HG02885 (cell line): ENCODE measurements around the gene TRMU.

Experiments
- ATAC-seq: cut with Tn5 transposase; IDR thresholded peaks from one replicate; pipeline ENCODE4 v1.9.1; 2021; ENCODE audit warnings: mild to moderate bottlenecking; ENCODE audit not compliant: unreplicated experiment, poor library complexity

TRMU gene

DNA sequence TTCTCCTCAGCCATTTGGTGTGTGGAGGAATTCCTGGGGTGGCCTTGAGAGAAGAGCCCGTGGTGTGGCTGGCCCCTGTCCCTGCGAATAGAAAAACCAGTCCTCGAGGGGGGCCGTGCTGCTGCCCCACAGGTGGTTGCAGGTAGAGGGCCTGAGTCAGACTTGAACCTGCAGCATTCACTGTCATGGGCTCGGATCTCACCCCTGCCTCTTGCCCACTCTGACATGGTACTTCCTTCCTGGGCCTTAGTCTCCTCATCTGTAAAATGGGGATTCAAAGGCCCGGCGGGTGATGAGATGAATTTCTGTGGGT, 19.4 kb downstream of the TRMU start:
- ATAC-seq, result no peak

DNA sequence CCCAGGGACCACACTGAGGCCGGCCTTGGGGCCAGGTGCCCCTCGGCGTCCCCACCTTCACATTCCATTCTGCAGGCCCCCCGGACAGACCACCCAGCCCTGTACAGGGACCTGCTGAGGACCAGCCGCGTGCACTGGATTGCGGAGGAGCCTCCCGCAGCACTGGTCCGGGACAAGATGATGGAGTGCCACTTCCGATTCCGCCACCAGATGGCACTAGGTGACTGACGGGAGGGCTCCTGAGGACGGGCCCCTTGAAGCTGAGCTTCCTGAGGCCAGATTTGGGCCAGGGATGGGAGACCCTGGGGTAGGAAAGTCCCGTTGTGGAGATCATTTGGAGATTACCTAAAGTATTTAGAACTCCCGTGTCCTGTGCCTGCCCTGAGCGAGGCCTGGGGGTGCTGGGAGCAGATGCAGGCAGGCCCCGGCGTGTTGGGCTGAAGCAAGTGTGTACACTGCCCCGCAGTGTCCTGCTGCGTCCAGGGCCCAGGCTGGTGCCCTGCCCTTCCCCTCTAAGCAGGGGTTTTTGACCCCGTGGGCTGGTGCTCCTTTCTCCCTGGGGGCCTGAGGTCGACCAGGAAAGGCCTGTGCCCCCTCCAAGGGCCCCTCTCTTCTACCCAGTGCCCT, 20.0 kb downstream of the TRMU start:
- no peak for ATAC-seq

DNA sequence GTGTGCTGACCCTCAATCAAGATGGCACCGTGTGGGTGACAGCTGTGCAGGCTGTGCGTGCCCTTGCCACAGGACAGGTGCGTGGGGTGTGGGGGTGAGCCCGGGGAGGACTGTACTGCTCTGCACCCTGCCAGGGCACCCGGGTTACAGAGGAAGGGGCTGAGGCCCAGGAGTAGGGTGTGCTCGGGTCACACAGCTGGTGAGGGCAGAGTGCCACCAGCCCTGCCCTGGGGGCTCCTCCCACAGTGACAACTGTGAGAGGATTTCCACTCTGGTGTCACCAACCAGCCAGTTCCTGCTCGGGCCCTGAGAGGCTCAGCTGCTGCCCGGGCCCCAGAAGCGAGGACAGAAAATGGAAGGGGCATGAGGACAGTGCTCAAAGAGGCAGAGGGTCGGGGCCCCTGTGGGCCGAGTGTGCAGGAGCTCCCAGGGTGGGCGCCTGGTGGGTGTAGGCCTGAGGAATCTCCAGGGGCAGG, 20.5 kb downstream of the TRMU start:
- no peak for ATAC-seq

DNA sequence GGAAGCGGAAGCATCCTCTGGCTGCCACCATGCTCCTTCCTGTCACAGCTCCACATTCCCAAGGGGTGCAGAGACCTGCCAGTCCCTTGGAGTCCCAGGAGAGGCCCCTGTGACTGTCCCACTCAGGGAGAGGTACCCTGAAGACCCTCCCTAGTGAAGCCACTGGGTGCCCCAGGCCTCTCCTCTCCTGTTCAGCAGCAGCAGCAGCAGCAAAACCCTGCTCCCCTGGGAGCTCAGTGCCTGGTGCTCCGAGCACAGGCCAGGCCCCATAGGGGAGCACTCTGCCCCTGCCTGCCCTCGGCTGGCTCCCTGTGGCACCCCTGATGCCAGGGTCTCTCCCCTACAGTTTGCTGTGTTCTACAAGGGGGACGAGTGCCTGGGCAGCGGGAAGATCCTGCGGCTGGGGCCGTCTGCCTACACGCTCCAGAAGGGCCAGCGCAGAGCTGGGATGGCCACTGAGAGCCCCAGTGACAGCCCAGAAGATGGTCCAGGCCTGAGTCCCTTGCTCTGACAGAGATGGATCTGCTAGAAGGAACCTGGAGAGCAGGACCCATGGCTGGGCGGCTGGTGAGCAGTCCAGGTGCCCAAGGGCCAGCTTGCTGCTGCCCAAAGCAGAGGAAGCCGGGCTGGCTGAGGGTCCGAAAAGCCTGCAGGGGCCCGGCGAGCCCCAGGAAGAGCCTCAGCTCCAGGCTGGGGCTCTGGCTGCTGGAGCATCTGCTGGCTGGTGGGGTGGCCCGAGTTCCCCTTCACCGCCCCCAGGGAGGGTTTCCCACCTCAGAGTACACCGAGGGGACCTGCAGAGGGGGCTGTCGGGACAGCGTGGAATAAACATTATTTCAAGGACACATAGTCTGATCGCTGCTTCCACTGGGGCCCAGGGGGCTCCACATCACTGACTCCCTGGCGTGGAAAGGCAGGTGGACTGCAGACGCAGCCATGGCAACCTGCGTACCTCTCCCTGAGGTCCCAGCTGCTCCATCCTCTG, 21.3 kb downstream of the TRMU start:
- ATAC-seq, result no peak

DNA sequence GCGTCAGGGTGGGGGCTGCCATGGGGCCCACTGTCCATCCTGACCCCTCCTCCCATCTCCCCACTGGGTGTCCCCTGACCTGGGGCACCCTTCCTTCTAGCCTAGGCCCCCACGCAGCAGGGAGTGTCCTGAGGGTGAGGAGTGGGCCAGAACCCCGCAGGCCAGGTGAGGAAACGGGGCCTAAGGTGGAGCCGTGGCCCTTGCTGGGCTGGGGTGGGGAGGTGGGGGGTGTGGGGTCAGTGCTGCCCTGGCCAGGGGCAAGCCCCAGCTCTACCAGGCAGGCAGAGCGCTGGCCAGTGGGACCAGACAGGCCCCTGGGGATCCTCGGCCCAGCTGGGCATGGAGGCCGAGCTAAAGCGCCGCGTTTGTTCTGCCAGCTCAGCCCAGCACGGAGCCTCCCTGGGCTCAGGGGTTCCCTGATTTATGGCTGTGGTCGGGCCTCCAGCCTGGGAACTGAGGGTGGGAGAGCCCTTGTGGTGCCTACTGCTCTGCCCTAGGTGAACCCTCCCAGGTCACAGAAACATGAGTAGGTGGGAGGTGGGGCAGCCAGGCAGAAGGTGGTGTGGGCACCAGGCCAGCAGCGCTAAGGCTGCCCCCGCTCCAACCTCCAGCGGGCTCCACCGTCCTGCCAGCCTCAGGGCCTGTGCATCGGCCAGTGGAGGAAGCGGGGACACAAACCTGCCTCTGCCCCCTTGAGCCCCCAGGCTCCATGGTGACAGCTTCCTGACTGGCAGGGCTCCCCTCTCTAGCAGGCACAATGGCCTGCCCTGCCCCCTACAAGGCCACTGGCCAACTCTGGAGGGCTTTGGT, 22.4 kb downstream of the TRMU start:
- no peak for ATAC-seq

DNA sequence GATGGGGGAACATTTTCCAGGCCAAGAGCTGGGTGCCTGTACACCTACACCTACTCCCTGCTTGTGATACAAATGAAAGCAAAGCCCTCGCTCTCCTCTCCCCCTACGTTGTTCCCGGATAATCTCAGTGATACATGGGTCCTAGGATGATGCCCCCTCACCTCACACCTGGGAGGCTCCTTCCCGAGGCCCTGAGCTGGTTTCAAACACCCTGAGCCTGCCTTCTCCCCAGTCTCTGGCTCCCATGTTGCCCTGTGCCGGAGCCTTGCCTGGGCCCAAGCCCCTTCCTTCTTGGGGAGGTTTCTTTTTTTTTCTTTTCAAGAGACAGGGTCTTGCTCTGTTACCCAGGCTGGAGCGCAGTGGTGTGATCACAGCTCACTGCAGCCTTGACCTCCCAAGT, 23.3 kb downstream of the TRMU start:
- ATAC-seq, result no peak

DNA sequence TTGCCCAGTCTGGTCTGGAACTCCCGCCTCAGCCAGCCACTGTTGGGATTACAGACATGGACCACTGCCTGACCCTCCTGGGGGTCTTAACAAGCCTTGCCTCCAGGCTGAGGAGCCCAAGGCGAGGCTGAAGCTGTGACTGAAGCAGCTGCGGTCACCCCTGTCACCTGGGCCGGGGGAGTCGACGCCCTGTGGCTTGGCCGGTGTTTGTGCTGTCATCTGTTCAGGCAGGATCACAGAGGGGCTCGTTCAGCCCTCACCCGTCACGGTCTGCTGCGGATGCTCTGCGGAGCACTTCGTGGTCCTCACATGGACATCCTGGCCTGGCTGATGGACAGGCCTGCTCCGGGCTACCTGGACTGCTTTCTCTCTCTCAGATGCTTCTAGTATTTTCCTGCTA, 23.8 kb downstream of the TRMU start:
- ATAC-seq, result no peak

DNA sequence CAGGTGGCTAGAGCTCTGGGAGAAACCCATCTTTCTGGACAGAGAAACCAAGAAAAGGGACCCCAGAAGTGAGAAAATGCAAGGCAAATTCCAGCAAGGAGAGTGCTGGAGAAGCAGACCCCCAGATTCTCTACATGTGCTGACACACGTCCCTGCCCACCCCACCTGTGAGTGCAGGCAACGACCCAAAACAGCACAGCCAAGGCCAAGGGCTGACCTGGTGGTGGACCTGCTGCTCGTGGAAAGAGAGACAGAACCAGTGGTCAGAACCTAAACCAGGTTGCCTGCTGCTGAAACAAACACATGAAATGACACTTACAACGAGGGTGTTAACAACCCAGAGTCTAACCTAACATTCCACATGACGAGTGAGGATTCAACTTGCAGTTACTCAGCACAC, 24.6 kb downstream of the TRMU start:
- ATAC-seq, result no peak

DNA sequence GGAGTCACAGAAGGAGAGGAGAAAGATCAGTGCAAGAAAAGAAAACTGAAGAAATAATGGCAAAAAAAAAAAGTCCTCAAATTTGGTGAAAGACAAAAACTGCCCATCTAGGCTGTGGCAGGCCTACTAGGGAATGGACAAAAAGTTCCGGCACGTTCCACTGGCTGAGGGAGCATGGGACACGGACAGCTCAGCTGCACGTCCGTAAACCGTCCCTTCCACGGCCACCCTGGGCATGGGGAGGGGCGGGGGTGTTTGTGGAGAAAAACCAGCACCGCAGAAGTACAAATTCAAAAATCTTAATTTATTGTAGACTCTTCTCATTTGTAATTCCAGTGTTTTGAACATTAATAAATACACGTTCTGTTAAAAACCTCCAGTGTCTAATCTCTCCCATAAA, 25.4 kb downstream of the TRMU start:
- no peak for ATAC-seq

DNA sequence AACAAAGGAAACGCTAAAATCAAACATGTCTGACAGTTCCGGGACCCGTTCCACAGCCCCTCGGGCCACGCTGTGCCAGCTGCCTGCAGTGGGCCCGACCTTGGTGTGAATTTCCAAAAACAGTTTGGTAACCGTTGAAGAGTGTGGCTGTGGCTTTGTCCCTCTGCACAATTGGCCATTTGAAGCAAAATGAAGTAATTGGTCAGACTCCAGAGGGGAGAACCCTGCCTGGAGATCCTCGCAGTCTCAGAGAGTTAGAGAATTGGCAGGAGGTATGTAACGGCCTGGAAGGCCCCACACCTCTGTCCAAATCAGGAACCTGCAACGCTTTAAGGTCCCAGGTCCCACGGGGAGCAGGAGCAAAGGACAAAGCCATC, 26.3 kb downstream of the TRMU start:
- no peak for ATAC-seq

DNA sequence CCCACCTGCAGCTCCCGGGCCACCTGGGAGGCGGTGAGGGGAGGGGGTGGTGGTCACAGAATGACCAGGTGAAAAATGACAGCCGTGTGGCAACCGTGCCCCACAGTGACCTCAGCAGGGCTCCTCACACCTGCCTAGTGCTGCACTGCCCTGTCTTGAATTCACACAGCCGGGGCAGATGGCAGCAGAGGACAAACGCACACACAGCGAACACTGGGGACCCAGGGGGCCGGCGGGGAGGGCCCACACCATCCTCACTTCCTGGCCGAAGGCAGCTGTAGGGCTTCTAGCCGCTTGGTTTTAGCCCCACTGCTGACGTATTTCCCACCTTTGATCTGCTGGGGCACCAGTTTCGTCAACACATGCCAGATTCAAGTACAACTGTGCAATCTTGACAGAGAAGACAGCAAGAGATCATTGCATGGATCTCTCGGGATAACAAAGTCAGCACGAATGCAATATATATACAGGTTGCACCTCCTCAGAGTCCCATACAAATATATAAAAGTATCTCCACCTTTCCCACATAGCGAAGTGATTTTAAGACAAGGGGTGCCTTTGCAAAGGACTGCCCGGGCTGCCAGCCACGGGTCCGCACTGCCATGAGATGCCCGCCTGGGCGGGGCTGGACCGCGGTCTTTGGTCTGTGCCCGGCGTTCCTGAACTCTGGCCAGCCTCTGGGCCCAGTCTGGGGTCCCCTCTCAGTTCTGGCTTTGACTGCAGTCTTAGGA, 26.9 kb downstream of the TRMU start:
- ATAC-seq, result no peak

DNA sequence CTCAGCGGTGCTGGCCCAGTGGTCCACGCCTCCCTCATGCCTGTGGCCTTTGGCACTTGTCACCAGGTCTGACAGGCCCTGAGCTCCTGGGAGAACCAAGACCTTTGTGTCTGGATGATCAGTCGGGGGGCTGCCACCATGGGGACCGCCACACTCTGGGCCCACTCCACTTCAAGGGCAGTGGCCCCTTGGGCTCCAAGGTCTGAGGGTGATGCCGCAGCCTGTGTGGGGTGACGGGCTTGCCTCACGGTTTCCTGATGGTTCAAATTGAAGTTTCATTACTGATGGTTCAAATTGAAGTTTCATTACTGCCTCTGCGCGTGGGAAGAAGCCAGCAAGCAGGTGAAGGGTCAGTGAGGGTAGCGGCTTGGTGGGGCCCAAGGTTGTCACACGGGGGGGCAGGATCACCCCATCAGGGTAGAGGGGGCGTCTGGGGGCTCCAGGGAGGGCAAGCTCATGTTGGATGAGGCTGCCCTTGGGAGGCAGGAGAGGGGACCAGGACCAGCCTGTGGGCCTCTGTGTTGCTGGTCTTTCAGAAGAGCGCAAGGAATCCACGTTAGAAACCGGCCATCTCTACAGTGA, 27.5 kb downstream of the TRMU start:
- no peak for ATAC-seq

DNA sequence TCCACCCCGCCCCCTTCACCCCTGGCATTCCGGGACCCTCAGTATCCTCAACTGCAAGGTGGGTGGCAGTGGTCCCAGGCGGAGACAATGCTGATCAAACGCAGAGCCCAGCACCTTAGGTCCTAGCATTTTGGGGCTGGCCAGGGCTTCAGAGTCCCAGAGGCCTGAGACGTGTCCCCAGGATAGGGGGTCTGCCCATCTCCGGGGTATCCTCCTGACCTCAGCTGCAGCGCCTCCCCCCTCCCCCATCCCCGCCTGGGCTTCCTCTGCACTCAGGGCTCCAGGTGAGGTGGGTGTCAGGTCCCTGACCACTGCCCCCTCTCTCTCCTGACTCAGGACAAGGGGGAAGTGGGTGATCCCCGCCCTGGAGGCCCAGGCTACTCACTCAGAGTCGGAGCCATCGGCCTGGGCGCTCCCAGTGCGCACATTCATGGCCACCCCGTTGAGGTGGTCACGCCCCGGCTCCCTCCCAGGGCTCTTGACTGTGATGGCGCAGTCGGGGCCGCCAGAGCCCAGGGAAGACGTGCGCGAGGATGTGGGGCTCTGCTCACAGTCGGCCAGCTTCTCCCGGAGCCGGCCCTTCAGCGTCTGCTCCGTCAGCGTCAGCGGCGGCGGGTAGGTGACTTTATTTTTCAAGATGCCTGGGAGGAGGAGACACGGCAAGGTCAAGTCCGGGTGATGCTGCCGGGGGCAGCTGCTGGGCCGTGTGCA, 28.3 kb downstream of the TRMU start:
- no peak for ATAC-seq

DNA sequence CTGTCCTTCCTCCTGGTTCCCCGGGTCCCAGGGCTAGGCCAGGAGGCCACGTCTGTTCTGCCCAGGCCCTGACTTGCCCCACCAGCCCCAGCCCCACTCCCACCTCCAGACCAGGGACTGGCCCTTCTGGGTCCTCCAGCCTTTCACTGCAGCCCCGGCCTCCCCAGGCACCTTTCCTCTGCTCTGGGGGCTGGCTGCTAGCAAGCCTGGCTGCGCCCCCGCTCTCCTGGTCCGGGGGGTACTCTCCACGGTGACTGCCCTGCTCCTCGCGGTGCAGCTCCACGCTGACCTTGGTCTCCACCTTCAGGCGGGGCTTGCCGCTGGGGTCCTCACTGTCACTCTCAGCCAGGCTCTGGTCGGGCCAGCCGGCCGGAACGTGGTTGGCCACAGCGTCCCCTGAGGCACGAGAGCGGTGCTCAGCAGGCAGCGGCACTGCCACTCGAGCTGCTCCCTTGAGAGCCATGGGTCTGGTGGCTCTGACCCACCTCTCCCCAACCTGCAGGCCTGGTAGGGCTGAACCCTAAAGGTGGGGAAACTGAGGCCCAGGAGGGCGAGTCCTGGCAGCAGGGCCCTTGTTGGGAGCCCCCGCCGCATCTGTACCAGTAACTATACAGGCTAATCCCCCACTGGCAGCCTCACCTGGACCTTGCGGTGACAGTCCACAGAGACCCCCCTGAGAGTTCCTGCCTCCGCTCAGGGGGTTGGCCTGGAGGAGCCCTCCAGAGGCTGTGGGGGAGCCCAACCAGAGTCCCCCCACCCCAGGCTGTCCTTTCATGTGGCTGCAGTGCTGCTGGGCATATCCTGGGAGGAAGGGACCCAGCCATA, 29.0 kb downstream of the TRMU start:
- ATAC-seq, result no peak

DNA sequence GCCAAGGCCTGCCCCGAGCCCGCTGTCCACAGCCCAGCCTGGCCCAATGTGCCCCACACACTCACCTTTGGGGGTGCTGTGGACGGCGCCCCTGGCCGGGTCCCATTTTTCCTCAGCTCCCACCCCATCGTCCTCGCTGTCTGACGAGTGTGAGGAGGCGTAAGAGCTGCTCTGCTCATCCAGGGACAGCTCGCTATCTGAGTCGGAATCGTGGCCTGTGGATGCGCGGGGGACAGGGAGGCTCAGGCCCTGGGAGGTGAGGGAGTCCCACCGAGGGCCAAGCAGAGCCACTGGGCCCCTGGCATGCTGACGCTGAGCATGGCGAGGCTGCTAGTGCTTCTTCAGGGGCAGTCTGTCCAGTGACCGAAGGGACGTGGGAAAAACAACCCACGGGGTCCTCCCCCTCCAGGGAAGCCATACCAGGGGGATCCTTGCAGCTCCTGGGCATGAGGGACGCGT, 29.7 kb downstream of the TRMU start:
- no peak for ATAC-seq

DNA sequence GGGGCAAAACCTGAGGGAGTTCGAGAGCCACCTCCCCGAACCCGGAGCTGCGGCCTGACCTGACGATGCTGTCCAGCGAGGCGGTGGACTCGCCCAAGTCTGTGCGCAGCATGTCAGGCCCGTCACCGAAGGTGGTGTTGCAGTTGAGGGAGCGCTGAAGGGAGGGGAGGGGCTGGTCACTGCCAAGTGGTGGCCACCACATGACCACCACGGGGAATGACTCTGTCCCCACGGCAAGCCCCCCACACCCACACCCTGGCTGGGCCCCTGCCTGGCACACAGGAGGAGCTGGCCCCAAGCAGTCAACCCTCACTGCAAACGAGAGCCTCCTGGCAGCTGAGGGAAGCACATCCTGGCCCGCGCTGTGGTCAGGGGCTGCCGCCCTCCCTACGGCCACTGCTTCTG, 30.8 kb downstream of the TRMU start:
- no peak for ATAC-seq

DNA sequence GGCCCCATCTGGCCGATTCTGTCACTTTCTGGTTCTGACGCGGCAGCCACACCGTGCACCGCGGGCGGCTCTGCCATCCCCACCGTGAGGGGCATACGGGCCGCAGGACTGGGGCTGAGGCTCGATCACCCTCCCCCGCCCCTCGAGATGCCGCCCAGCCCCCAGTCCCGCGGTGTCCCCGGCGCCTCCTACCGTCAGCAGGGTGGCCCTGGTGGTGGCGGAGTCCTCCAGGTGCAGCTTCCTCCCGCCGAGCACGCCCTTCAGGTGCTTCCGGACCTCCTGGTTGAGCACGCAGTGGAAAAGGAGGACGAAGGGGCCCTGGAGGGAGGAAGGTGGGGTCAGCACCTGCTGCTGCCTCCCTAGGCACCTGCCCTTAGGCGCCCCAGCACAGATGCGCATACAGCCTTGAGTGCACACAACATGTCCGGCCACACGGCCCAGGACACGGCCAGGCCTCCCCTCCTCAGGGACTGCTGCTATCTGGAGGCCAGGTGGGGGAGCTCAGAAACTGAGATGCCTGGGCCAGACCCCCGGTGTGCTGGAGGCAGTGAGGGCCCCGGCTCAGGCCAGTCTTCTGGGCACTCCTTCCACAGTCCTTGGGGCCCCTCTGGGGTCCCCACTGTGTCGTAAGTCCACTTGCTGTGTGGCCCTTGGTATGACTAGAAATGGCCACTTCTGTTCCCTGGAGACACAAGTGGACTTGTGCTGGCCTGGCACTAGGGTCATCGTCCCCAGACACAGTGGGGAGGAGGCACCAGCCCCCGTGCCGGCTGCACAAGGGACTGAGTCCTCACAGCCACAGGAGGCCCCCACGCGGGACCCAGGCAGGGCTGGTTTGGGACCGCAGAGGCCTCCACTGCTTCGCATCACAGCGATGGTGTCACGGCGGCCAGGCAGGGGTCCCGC, 31.5 kb downstream of the TRMU start:
- ATAC-seq, result no peak
